ENCODE data around the gene CRHBP. TPM values are rescaled to one million over a fixed set of nuclear protein-coding genes. Genes with fewer than 3 reads are reported as not detected.

The CRHBP gene
- total and polyA plus RNA-seq, 2 experiments from 2014 or later, result not detected

DNA sequence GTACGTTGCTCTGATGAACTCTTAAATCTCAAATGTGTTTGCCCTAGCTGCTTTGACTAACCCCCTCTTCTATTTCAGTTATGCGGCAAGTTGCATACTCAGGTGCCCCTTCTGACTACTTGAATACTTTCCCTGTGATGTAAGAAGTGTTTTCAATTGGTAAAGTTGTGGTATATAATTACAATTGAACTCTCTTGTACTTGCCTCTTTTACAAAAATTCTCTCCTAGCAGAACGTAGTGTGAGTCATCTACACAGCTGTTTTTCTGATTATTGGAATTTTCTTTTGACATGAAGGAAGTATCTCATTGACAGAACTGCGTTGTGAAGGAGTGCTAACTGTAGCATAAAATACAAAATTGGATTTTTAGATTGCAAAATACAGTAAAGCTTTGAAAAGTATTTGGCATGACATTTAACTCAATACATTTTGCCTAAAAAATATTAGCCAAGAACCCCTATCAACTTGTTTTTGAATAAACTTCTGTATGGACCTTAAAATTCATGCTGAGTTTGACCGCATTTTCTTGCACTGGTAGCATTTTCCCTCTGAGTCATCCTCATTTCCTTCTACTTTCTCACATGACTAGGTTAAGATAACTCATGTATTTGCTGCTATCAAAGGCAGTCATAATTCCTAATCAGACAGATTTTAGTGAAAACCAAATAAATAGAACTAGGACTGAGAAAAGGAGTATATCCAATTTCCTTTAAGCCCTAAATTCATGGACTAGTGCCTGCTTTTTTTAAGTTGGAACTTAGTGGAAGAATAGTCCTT lies 6.3 kb downstream of the CRHBP start (continued):
- TF ChIP-seq, protein P1, sequence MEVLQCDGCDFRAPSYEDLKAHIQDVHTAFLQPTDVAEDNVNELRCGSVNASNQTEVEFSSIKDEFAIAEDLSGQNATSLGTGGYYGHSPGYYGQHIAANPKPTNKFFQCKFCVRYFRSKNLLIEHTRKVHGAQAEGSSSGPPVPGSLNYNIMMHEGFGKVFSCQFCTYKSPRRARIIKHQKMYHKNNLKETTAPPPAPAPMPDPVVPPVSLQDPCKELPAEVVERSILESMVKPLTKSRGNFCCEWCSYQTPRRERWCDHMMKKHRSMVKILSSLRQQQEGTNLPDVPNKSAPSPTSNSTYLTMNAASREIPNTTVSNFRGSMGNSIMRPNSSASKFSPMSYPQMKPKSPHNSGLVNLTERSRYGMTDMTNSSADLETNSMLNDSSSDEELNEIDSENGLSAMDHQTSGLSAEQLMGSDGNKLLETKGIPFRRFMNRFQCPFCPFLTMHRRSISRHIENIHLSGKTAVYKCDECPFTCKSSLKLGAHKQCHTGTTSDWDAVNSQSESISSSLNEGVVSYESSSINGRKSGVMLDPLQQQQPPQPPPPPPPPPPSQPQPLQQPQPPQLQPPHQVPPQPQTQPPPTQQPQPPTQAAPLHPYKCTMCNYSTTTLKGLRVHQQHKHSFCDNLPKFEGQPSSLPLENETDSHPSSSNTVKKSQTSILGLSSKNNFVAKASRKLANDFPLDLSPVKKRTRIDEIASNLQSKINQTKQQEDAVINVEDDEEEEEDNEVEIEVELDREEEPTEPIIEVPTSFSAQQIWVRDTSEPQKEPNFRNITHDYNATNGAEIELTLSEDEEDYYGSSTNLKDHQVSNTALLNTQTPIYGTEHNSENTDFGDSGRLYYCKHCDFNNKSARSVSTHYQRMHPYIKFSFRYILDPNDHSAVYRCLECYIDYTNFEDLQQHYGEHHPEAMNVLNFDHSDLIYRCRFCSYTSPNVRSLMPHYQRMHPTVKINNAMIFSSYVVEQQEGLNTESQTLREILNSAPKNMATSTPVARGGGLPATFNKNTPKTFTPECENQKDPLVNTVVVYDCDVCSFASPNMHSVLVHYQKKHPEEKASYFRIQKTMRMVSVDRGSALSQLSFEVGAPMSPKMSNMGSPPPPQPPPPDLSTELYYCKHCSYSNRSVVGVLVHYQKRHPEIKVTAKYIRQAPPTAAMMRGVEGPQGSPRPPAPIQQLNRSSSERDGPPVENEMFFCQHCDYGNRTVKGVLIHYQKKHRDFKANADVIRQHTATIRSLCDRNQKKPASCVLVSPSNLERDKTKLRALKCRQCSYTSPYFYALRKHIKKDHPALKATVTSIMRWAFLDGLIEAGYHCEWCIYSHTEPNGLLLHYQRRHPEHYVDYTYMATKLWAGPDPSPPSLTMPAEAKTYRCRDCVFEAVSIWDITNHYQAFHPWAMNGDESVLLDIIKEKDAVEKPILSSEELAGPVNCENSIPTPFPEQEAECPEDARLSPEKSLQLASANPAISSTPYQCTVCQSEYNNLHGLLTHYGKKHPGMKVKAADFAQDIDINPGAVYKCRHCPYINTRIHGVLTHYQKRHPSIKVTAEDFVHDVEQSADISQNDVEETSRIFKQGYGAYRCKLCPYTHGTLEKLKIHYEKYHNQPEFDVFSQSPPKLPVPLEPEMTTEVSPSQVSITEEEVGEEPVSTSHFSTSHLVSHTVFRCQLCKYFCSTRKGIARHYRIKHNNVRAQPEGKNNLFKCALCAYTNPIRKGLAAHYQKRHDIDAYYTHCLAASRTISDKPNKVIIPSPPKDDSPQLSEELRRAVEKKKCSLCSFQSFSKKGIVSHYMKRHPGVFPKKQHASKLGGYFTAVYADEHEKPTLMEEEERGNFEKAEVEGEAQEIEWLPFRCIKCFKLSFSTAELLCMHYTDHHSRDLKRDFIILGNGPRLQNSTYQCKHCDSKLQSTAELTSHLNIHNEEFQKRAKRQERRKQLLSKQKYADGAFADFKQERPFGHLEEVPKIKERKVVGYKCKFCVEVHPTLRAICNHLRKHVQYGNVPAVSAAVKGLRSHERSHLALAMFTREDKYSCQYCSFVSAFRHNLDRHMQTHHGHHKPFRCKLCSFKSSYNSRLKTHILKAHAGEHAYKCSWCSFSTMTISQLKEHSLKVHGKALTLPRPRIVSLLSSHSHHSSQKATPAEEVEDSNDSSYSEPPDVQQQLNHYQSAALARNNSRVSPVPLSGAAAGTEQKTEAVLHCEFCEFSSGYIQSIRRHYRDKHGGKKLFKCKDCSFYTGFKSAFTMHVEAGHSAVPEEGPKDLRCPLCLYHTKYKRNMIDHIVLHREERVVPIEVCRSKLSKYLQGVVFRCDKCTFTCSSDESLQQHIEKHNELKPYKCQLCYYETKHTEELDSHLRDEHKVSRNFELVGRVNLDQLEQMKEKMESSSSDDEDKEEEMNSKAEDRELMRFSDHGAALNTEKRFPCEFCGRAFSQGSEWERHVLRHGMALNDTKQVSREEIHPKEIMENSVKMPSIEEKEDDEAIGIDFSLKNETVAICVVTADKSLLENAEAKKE (CRISPR knock-in tag; IDR thresholded peaks at IDR 0.05), result no peak

DNA sequence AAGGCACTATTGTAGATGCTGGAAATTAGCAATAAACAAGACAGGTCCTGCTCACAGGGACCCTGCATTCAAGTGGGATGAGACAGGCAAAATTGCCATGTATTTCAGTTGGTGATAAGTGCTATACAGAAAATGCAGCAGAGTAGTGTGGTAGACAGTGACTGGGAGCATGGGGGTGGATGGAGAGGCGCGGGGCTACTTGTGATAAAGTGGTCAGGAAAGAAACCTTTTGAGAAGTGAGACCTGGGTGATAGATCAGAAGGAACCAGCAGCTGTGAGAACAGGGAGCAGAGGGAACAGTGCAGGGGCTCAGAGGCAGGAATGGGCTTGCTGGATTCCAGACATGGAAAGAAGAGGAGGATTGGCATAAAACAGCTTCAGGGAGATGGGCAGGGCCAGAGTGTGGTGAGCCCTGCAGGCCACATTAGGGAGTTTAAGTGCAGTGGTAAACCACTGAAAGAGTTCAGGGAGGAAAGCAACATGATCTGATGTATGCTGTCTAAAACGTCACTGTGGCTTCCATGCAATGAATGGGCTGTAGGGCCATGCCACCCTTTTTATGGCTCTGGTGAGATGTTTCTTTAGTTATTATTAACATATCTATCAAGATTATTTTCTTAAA lies 7.3 kb downstream of the CRHBP start:
- no peak for TF ChIP-seq POLR2AphosphoS5 (IDR thresholded peaks at IDR 0.05; ENCODE audit: low read depth)
- TF ChIP-seq ZNF331 (CRISPR knock-in tag; IDR thresholded peaks at IDR 0.05; ENCODE audit: low read depth), result no peak
- peaks cover 11% of the 10 kb centered on the region; the same call in 2 of the 3 replicates for H3K4me1 Mint-ChIP-seq
- H3K27ac Mint-ChIP-seq, result no peak overlapping the region
- H3K9me3 Mint-ChIP-seq, result no peaks in the 10 kb centered on the region
- H3K9me2 ChIP-seq (ENCODE audit: insufficient read depth), result no peaks in the 10 kb centered on the region
- DNase-seq (ENCODE audit: low spot score), result peak; percentile 29
- H3K36me3 Mint-ChIP-seq (ENCODE audit: low read depth), result no peaks in the 10 kb centered on the region
- peak; percentile 82 for ATAC-seq
- H3K79me2 ChIP-seq (replicated peaks; ENCODE audit: insufficient read depth), result no peaks in the 10 kb centered on the region
- no peak overlapping the region for H3K4me3 Mint-ChIP-seq
- peaks cover 13% of the 10 kb centered on the region for H3K27me3 ChIP-seq (ENCODE audit: insufficient read depth)
- peaks cover 10% of the 10 kb centered on the region for H3K27me3 Mint-ChIP-seq (ENCODE audit: insufficient read depth, low read depth, poor library complexity)
- H3K4me2 ChIP-seq, result no peak overlapping the region
- H2AFZ ChIP-seq, result peak overlapping the region; percentile 34; the same call in 1 of the 2 replicates
- no peaks in the 10 kb centered on the region for H3K36me3 ChIP-seq (ENCODE audit: insufficient read depth)
- no peak overlapping the region for H3K27ac ChIP-seq (ENCODE audit: low read depth)
- no peaks in the 10 kb centered on the region for H4K20me1 ChIP-seq (replicated peaks; ENCODE audit: insufficient read depth)
- peaks cover 6% of the 10 kb centered on the region; the same call in 1 of the 2 replicates for H3K4me1 ChIP-seq (ENCODE audit: insufficient read depth)
- no peaks in the 10 kb centered on the region for H3F3A ChIP-seq (replicated peaks; ENCODE audit: low read depth)
- H3K4me3 ChIP-seq, result no peak overlapping the region
